SU-DHL-6 (cell line): ENCODE data around the gene GNB2.

Experiments
- CTCF ChIP-seq: fragments of 200-600 bp; sonication (generic); IDR thresholded peaks from one replicate; pipeline ENCODE4 v1.5.1; 2017; ENCODE audit warnings: antibody characterized with exemption, mild to moderate bottlenecking, low read length, moderate library complexity; ENCODE audit not compliant: insufficient read depth, poor library complexity, severe bottlenecking
- EZH2phosphoT487 ChIP-seq: fragments of 200-600 bp; sonication (generic), shearing (Covaris generic); conservative IDR thresholded peaks from 2 replicates; pipeline ENCODE4 v1.6.1; 2018; ENCODE audit warnings: mild to moderate bottlenecking, antibody characterized with exemption, low read length, moderate library complexity, mixed read lengths

- no peak for TF ChIP-seq CTCF
- TF ChIP-seq EZH2phosphoT487, result no peak
Observed at GRCh38 chr7:100673302-100673941, at the start of gene GNB2.
